ENCODE measurements around the gene B4GALT5. TPM values are rescaled to one million over a fixed set of nuclear protein-coding genes. Genes with fewer than 3 reads are reported as not detected.
"Not testable (repeated sequence)": the region's sequence is repeated elsewhere in the genome, so short reads cannot be mapped to it uniquely, and the experiment has no call there.

Gene B4GALT5
- total RNA-seq, 1 experiment from 2014 or later: 18.2 TPM

DNA sequence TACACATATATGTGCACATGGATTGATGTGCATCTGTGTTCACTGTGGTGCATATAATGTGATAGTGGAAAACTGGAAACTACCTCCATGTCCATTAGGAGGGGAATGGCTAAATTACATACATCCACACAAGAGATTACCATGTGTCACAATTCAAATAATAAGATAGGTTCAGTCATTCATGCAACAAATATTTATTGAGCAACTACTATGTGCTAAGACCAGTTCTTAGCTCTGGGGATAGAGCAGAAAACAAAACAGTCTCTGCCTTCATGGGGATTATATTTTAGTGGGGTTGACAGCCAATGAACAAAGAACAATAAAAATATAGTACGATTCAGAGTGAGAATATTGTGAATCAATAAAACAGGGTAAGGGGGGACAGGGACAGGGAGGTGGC, 84.1 kb downstream of the B4GALT5 start:
- no peak for DNase-seq (ENCODE audit: low read depth)

DNA sequence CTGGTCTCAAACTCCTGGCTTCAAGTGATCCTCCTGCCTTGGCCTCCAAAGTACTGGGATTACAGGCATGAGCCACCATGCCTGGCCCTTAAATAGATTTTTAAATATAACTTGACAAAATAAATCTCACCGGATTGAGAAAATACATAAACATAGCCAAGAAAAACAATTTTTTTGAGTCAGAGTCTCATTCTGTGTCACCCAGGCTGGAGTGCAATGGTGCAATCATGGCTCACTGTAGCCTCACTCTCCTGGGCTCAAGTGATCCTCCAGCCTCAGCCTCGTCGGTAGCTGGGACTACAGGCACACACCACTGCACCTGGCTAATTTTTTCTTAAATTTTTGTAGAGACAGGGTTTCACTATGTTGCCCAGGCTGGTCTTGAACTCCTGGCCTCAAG, 85.4 kb downstream of the B4GALT5 start:
- DNase-seq (ENCODE audit: low read depth): not testable (repeated sequence)

DNA sequence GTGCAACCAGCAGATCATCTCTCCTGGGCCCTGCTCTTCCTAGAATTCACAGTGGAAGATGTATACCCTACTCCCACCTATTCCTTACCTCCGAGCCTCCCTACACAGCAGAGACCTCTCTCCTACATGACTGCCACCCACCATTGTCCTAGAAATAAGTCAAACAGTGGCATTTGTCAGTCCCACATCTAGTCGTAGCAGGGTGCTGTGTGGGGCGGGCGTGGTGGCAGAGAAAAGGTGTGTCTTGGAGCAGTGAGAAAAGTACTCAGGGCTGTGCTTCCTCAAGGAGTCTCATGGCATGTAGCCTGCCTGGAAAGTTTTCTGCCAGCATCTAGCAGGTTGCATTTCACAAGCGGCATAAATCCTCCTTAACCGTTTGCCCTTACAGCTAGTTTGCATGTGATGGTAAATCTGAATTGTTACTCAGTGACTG, 86.3 kb downstream of the B4GALT5 start:
- DNase-seq (ENCODE audit: low read depth): no peak

DNA sequence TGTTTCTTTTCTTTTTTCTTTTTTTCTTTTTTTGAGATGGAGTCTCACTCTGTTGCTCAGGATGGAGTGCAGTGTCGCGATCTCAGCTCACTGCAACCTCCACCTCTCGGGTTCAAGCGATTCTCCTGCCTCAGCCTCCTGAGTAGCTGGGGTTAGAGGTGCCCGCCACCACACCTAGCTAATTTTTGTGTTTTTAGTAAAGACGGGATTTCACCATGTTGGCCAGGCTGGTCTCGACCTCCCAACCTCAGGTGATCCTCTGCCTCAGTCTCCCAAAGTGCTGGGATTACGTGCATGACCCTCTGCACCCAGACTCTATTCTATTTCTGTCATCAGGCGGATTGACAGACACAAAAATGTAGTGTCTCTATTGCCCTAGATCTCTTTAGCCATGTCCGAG, 88.7 kb downstream of the B4GALT5 start:
- DNase-seq (ENCODE audit: low read depth): not testable (repeated sequence)

DNA sequence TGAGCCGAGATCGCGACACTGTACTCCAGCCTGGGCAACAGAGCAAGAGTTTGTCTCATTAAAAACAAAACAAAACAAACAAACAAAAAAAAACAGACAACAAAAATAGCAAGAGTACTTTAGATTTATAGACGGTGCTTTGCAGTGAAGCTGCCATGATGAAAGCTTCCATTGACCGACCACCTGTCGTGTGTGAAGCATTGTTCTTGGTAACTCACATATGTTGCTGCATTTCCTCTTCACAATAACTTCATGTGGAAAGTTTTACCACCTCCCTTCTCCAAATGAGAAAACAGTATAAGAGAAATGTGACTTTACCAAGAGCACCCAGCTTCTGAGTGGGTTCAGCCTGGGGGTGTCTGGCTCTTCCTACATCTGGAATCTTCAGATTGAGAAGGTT, 89.4 kb downstream of the B4GALT5 start:
- DNase-seq (ENCODE audit: low read depth): no peak

DNA sequence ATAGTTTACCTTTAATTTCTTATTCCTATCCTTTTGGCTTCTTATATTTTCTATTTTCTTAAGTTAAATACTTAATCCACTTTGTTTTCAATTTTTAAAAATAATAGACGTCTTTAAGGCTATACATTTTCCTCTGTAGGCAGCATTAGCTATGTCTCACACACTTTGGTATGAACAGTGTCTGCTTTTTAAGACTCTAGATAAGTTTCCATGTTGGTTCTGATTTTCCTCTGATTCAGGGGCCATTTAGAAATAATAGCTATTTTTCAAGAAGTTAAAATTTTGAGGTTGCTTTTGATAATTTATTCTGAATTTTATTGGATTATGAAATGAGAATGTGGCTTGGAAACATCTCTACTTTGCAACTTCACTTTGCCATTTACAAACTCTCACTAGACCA, 91.4 kb downstream of the B4GALT5 start:
- no peak for DNase-seq (ENCODE audit: low read depth)

DNA sequence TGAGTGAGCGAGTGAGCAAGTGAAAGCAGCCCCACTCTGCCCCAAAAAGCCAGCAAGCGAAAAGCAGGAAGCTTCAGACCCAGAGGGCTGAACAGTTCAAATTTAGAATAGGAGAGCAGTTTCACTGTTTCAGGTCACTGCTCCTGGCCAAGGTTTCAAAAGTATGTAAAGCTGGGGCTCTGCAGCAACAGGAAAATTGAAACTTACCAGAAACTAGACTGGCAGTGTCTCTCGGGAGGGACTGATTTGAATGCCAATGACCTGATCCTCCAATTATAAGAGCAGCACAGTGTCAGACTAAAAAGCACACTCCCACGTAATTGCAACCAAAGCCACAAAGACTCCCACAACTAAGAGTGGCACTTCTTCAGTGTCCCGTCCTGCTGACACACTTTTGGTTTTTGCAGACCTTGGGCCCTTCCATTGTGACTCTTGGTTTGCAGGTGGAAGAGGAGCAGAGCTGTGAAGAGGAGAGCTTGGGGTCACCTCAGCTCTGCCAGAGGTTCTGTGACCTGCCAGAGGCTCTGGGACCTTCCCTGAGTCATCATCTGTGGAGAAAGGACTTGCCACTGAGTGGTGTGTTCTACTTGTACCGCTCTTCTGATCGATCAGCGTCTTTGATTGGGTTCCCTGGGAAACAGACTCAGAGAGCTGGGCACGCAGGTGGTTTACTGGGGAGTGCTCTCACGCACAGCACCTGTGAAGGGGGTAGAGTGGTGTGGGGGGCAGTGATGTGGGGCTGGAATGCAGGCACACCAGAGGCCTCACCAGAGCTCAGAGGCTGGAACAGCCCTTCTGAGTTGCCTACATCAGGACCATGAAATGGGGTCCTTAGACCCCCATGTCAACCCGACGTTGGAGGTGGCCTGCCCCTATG, 93.1 kb downstream of the B4GALT5 start:
- DNase-seq (ENCODE audit: low read depth): no peak

DNA sequence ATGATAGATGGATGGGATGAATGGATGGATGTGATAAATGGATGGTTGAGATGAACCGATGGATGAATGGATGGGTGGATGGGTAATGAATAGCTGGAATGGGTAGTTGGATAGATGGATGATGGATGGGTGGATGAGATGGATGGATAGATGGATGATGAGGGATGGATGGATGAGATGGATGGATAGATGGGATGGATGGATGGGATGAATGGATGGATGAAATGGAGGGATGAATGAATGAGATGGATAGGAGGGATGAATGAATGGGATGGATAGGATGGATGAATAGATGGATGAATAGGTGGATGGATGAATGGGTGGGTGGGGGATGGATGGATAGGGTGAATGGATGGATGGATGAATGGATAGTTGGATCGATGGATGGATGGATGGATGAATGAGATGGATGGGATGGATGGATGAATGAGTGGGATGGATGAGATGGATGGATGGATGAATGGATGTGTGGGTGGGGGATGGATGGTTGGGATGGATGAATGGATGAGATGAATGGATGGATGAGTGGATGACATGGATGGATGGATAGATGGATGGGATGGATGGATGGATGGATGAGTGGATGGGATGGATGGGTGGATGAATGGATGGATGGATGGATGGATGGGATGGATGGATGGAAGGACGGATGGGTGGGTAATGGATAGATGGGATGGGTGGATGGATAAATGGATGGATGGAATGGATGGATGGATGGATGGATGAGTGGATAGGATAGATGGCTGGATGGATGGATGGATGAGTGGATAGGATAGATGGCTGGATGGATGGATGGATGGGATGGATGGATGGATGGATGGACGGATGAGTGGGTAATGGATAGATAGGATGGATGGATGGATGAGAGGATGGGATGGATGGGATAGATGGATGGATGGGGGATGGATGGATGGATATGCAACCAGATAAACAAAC, 94.3 kb downstream of the B4GALT5 start:
- DNase-seq (ENCODE audit: low read depth): no peak

DNA sequence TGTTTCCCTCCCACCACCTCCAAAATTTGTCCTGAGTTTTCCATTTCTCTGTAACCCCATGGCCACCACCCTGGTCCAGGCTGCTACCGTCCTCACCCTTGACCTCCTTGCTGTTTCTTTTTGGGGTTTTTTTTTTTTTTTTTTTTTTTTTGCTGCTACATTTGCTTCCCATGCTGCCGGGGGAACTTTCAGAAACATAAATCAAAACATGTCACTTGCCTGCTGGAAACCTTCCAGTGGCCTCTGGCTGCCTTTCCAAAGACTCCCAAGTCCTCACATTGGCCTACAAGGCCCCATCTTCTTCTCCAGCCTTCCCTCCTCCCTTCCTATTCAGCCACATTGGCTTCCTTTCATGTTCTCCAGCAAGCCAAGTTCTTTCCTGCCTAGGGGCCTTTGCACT, 95.4 kb downstream of the B4GALT5 start:
- DNase-seq (ENCODE audit: low read depth): no peak

DNA sequence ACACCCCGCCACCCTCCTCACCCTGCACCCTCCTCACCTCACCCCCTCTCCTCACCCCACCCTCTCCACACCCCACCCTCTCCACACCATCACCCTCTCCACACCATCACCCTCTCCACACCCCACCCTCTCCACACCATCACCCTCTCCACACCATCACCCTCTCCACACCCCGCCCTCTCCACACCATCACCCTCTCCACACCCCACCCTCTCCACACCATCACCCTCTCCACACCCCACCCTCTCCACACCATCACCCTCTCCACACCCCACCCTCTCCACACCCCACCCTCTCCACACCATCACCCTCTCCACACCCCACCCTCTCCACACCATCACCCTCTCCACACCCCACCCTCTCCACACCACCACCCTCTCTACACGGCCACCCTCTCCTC, 96.3 kb downstream of the B4GALT5 start:
- not testable (repeated sequence) for DNase-seq (ENCODE audit: low read depth)

DNA sequence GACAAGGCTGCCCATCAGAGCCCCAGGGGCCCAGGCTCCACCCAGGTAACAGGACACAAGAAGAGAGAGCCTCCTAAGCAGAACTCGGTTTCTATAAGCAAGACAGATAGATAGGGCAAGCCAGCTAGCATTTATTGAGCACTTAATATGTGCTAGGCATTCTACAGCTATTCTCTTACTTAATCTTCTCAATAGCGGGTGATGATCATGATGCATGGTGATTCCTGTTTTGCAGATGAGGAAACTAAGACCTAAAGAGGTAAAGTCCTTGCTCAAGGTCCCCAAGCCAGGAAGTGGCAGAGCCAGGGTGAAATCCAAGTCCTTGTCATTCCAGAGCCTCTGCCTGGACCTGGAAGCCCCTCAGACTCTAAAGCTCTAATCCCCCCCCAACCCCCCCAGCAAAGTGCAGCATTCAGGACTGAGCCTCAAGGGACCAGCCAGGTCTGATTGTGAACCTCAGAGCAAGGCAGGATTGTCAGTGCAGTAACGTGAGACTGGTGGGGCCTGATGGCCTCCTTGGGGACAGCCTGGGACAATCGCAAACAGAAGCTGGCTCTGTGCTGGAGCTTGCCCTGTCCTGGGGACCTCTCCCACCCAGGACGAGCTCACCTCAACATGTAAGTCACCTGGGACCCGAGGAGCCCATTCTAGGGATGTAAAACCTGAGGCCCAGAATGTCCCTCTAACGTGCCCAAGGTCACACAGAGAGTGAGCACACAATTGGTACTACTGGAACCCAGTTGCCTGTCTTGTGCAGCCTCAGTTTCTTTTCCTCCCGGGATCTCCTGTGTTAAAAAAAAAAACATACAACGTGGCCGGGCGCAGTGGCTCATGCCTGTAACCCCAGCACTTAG, 97.3 kb downstream of the B4GALT5 start:
- no peak for DNase-seq (ENCODE audit: low read depth)

DNA sequence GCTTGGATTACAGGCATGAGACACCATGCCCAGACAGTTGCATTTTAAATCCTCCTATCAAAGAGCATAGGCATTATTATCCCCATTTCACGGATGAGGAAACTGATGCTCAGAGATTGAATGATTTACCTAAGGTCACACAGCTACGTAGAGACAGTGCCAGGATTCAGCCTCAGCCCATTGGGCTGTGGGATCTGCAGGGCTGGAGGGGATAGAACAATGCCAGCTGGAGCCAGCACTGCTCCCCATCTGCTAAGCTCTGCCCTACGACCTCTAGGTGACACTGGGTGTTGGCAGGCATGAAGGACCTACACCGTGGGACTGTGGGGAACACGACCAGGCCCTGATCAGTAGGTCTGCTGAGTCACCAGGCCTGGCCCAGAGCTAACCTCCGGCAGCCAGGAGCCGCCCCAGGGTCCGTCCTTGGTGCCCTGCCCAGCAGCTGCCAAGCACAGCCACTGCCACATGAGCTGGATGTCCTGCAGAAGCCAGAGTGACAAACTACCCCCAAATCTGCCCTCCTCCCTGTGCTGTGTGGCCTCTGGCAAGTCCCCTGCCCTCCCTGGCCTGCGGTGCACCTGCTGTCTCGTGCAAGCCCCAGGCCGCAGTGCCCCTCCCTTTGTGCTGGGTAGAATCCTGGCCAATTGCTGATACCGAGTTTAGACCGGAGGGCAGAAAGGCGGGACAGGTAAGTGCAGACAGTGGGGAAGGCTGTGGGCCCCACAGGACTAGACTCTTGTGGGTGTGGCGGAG, 98.1 kb downstream of the B4GALT5 start:
- peak; percentile 34 for DNase-seq (ENCODE audit: low read depth)

DNA sequence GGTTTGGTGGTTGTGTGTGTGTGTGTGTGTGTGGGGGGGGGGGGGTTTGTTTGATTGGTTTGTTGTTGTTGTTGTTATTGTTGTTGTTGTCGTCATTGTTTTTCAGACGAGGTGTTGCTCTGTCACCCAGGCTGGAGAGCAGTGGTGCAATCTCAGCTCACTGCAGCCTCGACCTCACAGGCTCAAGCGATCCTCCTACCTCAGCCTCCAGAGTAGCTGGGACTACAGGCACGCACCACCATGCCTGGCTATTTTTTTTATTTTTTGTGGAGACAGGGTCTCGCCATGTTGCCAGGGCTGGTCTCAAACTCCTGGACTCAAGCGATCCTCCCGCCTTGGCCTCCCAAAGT, 98.7 kb downstream of the B4GALT5 start:
- DNase-seq (ENCODE audit: low read depth): not testable (repeated sequence)

DNA sequence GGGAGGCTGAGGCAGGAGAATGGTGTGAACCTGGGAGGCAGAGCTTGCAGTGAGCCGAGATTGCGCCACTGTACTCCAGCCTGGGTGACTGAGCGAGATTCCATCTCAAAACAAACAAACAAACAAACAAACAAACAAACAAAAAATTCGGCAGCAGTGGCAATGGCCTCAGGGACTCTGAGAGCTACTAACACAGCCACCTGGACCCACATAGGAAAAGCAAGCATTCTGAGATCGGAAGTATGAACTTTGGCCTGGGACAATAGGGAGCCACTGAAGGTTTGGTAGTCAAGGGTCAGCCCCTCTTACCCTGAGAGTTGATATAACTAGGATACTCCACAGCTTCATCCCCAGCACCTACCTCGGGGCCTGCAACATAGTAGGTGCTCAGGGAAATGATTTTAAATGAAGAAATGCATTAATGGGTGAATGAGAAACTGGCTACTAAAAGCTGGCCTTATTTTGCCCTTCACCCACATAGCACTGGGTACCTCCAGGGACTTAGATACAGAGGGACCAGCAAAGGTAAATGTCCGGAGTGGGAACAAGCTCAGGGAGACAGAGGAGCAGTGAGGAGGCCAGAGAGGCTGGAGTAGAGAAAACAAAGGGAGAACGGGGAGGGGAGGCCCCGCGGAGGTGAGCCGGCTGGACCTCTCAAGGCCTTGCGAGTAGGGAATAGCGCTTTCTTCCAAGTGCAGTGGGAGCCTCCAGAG, 99.2 kb downstream of the B4GALT5 start:
- no peak for DNase-seq (ENCODE audit: low read depth)

DNA sequence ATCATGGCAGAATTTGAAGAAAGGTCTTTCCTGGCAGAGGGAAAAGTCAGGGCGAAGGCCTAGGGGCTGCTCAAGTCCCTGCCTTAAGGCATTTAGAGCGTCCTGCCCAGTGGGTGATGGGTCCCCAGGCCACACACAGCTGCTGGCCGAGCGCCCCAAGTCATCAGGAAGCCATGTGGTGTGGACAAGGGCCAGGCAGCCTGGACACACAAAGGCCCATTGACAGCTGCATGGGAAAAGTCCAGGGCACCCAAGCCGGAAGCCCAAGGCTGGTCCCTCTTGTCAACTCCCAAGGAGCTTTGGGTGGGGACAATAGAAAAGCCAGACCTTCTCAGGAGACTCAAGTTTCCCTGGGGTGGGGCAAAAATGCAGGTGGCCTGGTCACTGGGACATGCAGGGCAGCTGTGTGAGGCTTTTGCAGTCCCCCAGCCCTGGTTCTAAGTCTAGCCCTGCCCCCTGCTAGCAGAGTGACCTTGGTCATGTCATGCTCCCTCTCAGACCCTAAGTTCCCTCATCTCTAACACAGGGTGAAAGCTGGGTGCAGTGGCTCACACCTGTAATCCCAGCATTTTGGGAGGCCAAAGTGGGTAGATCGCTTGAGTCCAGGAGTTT, 101.4 kb downstream of the B4GALT5 start:
- DNase-seq (ENCODE audit: low read depth): no peak

DNA sequence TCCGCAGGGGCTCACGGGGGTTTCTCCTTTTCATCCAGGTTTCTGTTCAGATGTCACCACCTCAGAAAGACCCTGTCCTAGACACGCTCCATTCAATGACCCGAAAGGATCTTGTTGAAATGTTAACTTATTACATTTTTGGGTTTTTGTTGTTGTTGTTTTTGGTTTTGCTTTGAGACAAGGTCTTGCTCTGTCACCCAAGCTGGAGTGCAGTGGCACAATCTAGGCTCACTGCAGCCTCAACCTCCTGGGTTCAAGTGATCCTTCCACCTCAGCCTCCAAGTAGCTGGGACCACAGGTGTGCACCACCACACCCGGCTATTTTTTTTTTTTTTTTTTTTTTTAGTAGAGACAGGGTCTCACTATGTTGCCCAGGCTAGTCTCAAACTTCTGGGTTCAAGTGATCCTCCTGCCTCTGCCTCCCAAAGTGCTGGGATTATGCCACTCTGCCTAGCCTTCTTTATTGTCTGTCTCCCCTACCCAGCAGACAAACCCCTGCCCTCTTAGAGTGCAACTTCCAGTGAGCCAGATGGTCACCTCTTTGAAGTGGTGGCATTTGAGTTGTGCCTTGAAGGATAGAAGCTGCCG, 102.0 kb downstream of the B4GALT5 start:
- DNase-seq (ENCODE audit: low read depth): not testable (repeated sequence)

DNA sequence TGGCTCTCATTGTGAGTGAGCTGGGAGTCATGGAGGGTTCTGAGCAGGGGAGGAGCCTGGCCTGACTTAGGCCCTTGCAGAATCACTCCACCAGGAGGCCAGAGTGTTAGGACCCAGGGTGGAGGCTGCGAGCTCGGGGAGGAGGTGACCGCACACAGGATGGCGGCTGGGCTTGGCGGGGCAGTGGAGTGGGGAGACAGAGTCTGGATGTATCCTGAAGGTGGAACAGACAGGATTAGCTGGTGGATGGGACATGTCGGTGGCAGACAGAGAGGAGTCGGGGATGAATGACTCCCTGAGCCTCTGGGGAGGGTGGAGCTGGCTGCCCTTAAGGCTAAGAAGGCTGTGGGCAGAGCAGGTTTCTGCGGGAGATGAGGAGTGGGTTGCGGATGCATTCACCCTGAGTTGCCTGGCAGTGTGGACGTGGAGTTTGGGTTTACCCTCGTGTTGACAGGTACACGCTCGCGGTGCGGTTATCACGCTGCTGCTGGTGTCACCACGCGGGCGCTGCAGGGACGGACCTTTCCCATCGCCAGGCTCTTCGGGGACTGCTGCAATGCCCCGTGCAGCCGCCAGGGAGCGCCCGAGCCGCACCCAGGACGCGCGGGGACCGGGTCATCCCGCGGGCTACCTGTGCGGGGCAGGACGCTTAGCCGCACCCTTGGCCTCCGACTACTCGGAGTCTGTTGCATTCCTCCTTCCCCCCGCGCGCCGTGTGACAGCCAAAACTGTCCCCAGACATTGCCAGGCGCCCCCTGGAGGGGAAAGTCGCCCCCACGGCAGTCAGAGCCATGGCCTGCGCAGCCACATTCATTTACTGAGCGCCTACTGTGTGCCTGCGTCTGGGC, 102.8 kb downstream of the B4GALT5 start:
- DNase-seq (ENCODE audit: low read depth): peak; percentile 68

Measured in Daoy (cell line).